ENCODE data around the gene SS18L1.

SS18L1 gene

DNA sequence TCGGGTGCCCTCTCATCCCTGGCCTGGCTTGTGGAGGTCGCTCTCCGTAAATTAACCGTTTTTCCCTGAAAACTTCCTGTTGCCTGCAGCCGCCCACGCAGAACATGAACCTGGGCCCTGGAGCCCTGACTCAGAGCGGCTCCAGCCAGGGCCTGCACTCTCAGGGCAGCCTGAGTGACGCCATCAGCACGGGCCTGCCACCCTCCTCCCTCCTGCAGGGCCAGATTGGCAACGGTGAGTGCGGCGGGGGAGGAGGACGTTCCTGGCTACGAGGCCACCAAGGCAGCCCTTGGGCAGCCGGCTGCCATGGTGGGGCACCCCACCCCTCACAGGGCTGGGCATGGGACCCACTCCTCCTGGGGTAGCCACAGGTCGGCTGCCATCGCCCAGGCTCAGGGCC is 17.8 kb downstream of the SS18L1 start:
- TF ChIP-seq OSR1 (CRISPR knock-in tag; IDR thresholded peaks at IDR 0.05) (no peak), ZC3H10 (CRISPR knock-in tag; IDR thresholded peaks at IDR 0.05) (no peak), ZFP3 (CRISPR knock-in tag; IDR thresholded peaks at IDR 0.05) (peak; percentile 74; the same call in 1 of the 2 replicates), GLIS3 (CRISPR knock-in tag; IDR thresholded peaks at IDR 0.05) (no peak), ESRRG (CRISPR knock-in tag; IDR thresholded peaks at IDR 0.05) (no peak), SNAI2 (CRISPR knock-in tag; IDR thresholded peaks at IDR 0.05) (peak; percentile 67; the same call in 1 of the 2 replicates), ISL1 (CRISPR knock-in tag; IDR thresholded peaks at IDR 0.05) (peak; percentile 13; the same call in 1 of the 2 replicates), BACH2 (CRISPR knock-in tag; IDR thresholded peaks at IDR 0.05; ENCODE audit: borderline replicate concordance) (no peak), PPARA (CRISPR knock-in tag; IDR thresholded peaks at IDR 0.05; ENCODE audit: borderline replicate concordance) (no peak), ZNF8 (CRISPR knock-in tag; IDR thresholded peaks at IDR 0.05) (no peak), RARB (CRISPR knock-in tag; IDR thresholded peaks at IDR 0.05) (no peak), PATZ1 (CRISPR knock-in tag; IDR thresholded peaks at IDR 0.05; ENCODE audit: borderline replicate concordance) (no peak), ARNTL (CRISPR knock-in tag; IDR thresholded peaks at IDR 0.05; ENCODE audit: borderline replicate concordance, low read depth) (no peak), ZNF70 (CRISPR knock-in tag; IDR thresholded peaks at IDR 0.05) (no peak)
- TF ChIP-seq, protein P1, sequence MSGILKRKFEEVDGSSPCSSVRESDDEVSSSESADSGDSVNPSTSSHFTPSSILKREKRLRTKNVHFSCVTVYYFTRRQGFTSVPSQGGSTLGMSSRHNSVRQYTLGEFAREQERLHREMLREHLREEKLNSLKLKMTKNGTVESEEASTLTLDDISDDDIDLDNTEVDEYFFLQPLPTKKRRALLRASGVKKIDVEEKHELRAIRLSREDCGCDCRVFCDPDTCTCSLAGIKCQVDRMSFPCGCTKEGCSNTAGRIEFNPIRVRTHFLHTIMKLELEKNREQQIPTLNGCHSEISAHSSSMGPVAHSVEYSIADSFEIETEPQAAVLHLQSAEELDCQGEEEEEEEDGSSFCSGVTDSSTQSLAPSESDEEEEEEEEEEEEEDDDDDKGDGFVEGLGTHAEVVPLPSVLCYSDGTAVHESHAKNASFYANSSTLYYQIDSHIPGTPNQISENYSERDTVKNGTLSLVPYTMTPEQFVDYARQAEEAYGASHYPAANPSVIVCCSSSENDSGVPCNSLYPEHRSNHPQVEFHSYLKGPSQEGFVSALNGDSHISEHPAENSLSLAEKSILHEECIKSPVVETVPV (CRISPR knock-in tag; IDR thresholded peaks at IDR 0.05), result no peak
- peak; percentile 80 for ATAC-seq

DNA sequence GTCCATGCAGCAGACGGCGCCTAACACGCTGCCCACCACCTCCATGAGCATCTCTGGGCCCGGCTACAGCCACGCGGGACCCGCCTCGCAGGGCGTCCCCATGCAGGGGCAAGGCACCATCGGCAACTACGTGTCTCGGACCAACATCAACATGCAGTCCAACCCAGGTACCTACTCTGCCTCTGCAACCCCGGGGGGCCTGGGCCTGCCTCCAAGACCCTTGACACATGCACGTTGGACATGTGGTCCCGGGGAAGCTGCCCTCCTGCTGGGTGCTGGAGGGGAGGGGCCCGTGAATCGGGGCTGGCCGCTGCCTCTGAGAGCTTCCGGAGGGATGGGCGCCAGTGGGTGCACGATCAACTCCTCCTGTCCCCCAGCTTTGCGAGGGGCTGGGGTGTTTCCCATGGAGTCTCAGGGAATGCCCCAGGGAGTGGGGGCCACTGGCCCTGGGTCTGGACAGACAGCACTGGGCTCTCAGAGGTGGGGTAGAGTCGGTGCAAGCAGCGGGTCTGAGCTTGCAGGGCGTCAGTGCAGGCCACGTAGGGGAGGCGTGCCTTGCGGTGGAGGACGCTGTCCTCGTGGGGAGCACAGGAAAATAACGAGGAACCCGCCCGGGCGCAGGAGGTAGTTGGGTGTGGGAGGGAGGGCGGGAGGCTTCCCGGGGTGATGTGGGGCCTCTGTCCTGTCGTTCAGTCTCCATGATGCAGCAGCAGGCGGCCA is 19.4 kb downstream of the SS18L1 start:
- no peak for ATAC-seq
- no peak for TF ChIP-seq ARNTL (CRISPR knock-in tag; IDR thresholded peaks at IDR 0.05; ENCODE audit: borderline replicate concordance, low read depth)
- no peak for TF ChIP-seq ZFP30 (CRISPR knock-in tag; IDR thresholded peaks at IDR 0.05)

DNA sequence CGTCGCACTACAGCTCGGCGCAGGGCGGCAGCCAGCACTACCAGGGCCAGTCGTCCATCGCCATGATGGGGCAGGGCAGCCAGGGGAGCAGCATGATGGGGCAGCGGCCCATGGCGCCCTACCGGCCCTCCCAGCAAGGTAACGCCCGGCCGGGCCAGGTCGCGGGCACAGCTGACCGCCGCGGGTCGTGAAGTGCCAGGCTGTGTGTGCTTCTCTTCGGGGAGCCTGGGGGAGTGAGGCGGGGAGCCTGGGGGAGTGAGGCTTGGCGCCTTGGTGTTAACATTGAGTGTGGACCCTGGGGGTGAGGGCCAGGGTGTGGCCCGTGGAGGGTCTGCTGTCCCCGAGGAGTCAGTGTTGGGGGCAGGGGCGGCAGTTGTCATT is 19.9 kb downstream of the SS18L1 start:
- TF ChIP-seq ISL1 (CRISPR knock-in tag; IDR thresholded peaks at IDR 0.05) (no peak), ZFP3 (CRISPR knock-in tag; IDR thresholded peaks at IDR 0.05) (no peak), ZNF70 (CRISPR knock-in tag; IDR thresholded peaks at IDR 0.05) (no peak), ARNTL (CRISPR knock-in tag; IDR thresholded peaks at IDR 0.05; ENCODE audit: borderline replicate concordance, low read depth) (no peak), TSHZ2 (CRISPR knock-in tag; IDR thresholded peaks at IDR 0.05) (no peak), RARB (CRISPR knock-in tag; IDR thresholded peaks at IDR 0.05) (no peak), PATZ1 (CRISPR knock-in tag; IDR thresholded peaks at IDR 0.05; ENCODE audit: borderline replicate concordance) (no peak), ZNF8 (CRISPR knock-in tag; IDR thresholded peaks at IDR 0.05) (no peak), ZNF565 (CRISPR knock-in tag; conservative IDR thresholded peaks at IDR 0.05; ENCODE audit: low read depth) (no peak), TCF4 (CRISPR knock-in tag; IDR thresholded peaks at IDR 0.05; ENCODE audit: borderline replicate concordance) (no peak), ZFP30 (CRISPR knock-in tag; IDR thresholded peaks at IDR 0.05) (no peak), CREB5 (CRISPR knock-in tag; IDR thresholded peaks at IDR 0.05; ENCODE audit: low read depth) (no peak), ZC3H10 (CRISPR knock-in tag; IDR thresholded peaks at IDR 0.05) (no peak), BACH2 (CRISPR knock-in tag; IDR thresholded peaks at IDR 0.05; ENCODE audit: borderline replicate concordance) (no peak), TOX (CRISPR knock-in tag; IDR thresholded peaks at IDR 0.05; ENCODE audit: borderline replicate concordance) (no peak), SNAI2 (CRISPR knock-in tag; IDR thresholded peaks at IDR 0.05) (no peak), GLIS3 (CRISPR knock-in tag; IDR thresholded peaks at IDR 0.05) (no peak), CSDC2 (CRISPR knock-in tag; IDR thresholded peaks at IDR 0.05) (no peak)
- TF ChIP-seq, protein P2, sequence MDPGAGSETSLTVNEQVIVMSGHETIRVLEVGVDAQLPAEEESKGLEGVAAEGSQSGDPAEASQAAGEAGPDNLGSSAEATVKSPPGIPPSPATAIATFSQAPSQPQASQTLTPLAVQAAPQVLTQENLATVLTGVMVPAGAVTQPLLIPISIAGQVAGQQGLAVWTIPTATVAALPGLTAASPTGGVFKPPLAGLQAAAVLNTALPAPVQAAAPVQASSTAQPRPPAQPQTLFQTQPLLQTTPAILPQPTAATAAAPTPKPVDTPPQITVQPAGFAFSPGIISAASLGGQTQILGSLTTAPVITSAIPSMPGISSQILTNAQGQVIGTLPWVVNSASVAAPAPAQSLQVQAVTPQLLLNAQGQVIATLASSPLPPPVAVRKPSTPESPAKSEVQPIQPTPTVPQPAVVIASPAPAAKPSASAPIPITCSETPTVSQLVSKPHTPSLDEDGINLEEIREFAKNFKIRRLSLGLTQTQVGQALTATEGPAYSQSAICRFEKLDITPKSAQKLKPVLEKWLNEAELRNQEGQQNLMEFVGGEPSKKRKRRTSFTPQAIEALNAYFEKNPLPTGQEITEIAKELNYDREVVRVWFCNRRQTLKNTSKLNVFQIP (CRISPR knock-in tag; IDR thresholded peaks at IDR 0.05; ENCODE audit: borderline replicate concordance, low read depth), result no peak
- no peak for ATAC-seq

All from SK-N-SH treated with all-trans-retinoic acid at 6 μM for 48 hours (cell line).